Fibroblast of skin of back (primary cell): Measurements from ENCODE around the gene PLPP3. TPM values are rescaled to one million over a fixed set of nuclear protein-coding genes. Genes with fewer than 3 reads are reported as not detected.
"Not testable (repeated sequence)": the region's sequence is repeated elsewhere in the genome, so short reads cannot be mapped to it uniquely, and the experiment has no call there.

Experiments
- DNase-seq: peaks from one replicate; pipeline ENCODE4 v3.0.0-alpha.2; 2013
- polyA plus RNA-seq, 2 experiments: library from polyadenylated mRNA; unstranded; fragments of 120-200 nt; gene quantifications; one replicate each; pipeline ENCODE4 v1.2.1, GENCODE V29; 2013; ENCODE audit not compliant: insufficient read length in 2 of 2

Gene PLPP3
- polyA plus RNA-seq (2013, experiment 1 of 2; ENCODE audit: insufficient read length) = 50.1 TPM
- polyA plus RNA-seq (2013, experiment 2 of 2; ENCODE audit: insufficient read length) = 18.7 TPM

GRCh38 chr1:56578963-56579875, at the start of gene PLPP3:
PLPP3 (minus strand) TSS chr1:56579563; CDS start chr1:56579016, 547 bp downstream.
- peak; percentile 92 for DNase-seq

DNA sequence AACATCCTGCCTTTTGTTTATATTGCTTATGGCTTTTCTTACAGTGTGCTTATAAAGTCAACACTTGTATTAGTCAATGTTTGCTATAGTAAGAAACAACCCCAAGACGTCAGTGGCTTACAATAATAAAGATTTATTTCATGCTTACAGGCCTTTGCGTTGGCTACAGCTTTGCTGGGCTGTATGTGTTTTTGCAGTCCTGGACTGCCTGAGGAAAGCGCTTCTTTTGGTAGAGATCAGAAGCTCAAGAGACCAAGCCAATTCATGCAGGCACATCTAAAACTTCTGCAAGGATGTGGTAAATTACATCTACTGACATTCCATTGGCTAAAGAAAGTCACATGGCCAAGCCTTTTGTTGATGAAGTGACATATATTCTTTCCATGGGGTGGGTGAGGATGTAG, 48.3 kb upstream of the PLPP3 start:
- DNase-seq = peak; percentile 69

GRCh38 chr1:56627019-56627635, 47.8 kb upstream of the PLPP3 start:
- DNase-seq = peak; percentile 37

DNA sequence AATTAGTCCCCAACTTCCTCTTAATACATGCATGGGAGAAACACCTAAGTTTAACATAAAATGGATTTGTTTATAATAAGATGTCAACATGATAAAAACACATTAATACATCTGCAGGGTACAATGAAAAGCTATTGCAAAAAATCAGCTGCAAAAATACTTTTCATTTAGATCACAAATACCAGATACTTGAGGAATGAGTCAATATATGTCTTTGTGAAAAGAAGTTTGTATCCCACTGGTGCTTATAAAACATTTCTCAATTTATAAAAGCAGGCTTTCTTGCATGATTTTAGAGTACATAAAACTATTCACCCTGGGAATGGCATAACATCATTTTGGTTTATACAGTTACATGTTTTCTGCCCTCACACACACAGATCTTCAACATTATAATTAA, 47.2 kb upstream of the PLPP3 start:
- peak; percentile 69 for DNase-seq

DNA sequence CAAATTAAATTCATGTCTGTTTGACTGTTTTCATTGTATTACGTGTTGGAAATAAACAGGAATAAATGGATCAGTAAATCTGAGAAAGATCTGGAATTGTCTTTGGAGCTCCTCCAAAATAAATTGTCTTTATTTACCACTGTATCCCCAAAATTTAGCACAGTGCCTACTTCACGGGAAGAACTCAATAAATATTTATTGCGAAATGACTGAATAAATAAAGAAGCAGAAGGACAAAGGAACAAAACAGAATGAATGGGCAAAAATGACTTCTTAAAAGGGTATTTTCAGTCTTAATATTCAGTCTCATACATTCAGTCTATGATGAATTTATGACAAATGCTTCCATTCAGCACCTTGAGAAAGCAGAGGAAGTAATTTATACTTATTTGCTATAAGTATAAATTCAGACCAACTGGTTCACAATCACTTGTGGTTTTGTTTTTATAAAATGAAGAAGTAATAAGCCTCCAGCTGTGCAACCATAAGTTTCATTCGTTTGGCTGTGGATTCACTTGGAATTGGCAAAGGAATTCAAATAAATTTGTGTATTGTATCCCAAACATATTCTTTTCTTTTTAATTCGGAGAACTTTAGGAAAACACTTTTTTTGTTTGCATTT, 46.6 kb upstream of the PLPP3 start:
- DNase-seq = peak; percentile 16

- peak; percentile 43 for DNase-seq
These were observed 37.8 kb upstream of the PLPP3 start for GRCh38 chr1:56617141-56617540.

GRCh38 chr1:56610770-56611169, 31.4 kb upstream of the PLPP3 start:
- DNase-seq = not testable (repeated sequence)

GRCh38 chr1:56610097-56610496, 30.7 kb upstream of the PLPP3 start:
- not testable (repeated sequence) for DNase-seq

DNA sequence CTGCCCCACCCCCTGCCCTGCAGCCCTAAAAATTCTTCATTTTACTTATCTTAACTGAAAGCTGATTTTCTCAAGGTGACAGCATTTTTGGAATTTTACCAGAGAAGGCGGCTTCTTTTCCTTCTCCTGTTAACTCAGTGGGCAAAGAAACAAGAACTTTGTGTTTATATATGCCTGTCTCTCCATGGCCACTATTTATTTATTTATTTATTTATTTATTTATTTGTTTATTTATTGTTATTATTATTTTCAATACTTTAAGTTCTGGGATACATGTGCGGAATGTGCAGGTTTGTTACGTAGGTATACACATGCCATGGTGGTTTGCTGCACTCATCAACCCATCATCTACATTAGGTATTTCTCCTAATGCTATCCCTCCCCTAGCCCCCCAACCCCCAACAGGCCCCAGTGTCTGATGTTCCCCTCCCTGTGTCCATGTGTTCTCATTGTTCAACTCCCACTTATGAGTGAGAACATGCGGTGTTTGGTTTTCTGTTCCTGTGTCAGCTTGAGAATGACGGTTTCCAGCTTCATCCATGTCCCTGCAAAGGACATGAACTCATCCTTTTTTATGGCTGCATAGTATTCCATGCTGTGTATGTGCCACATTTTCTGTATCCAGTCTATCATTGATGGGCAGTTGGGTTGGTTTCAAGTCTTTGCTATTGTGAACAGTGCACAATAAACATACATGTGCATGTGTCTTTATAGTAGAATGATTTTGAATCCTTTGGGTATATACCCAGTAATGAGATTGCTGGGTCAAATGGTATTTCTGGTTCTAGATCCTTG, 16.2 kb upstream of the PLPP3 start:
- DNase-seq = not testable (repeated sequence)

DNA sequence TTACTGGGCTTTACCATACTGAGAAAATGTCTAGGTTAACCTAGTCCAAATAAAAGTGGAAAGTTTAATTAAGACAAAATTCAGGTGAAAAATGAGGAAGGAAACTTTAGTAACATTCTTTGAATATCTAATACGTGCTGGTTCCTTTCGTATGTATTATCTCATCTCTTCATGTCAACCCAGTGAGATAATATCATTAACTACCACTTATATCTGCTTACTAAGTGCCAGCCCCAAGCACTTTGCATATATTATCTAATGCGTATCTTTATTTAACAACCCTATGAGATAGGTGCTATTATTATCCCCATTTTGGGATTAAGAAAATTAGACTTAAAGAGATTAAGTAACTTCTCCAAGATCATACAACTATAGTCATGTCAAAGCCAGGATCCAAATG, 12.5 kb upstream of the PLPP3 start:
- DNase-seq = no peak

DNA sequence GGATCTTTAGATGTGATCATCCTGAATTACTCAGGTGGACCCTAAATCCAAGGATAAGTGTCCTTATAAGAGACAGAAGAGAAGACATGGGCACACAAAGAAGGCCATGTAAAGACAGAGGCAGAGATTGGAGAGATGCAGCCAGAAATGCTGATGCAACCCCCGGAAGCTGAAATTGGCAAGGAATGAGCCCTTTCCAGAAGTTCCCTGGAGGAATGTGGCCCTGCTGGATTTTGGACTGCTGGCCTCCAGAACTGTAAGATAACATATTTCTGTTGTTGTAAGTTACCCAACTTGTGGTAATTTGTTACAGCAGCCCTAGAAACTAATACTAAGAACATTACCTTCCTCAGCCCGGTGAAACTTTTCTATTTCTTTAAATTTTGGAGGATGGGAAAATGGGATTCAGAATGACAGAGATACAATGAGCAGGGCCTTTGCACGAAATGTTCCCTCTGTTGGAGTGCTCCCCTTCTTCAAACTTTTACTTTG, 11.2 kb upstream of the PLPP3 start:
- peak; percentile 34 for DNase-seq

- DNase-seq = peak; percentile 36
These were observed 10.0 kb upstream of the PLPP3 start for GRCh38 chr1:56589369-56589768.

GRCh38 chr1:56586502-56586901, 7.1 kb upstream of the PLPP3 start:
- DNase-seq = no peak

DNA sequence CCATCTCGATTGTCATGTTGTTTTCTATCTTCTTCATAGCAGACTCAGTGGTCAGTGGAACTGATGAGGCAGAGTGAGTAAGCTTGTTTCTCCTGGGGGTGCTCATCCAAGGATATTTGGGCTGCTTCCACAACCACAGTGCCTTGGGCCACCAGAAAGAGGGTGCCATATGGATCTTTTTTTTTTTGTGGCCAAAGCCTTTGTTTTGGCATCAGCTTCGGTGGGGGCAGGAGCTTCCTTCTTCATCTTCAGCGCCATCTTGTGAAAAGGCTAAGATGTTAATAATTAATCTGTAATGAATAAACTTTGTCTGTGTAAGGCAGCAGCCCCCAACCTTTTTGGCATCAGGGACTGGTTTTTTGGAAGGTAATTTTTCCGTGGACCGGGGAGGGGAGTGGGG, 6.6 kb upstream of the PLPP3 start:
- no peak for DNase-seq

DNA sequence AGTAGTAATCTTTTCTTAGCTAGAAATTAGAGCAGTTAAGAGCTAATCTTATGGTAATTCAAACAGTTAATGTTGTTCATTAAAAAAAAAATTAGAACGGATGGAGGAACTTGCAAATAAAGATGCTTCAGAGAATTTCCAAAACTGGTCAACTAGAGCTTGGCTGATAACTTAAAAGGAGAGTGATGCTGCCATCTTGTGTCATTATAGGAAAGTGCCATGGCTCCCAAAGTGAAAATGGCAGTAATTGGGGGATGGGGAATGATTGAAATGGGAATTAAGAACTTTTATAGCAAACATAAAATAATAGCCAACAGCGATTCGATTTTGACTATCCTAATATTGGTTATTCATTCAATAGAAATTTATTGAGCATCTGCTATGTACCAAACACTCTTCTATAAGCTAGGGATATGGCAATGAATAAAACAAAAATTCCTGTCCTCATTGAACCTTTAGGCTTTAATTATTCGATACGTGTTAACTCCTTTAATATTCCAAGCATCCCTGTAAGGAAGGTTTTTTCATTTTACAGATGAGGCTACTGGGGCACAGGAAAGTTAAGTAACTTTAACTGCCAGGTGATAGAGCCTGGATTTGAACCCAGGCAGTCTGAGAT, 5.7 kb upstream of the PLPP3 start:
- peak; percentile 70 for DNase-seq

- DNase-seq = no peak
These were observed 4.7 kb upstream of the PLPP3 start for GRCh38 chr1:56583957-56584468.

- DNase-seq = no peak
These were observed 1.4 kb upstream of the PLPP3 start for GRCh38 chr1:56580771-56581170.

DNA sequence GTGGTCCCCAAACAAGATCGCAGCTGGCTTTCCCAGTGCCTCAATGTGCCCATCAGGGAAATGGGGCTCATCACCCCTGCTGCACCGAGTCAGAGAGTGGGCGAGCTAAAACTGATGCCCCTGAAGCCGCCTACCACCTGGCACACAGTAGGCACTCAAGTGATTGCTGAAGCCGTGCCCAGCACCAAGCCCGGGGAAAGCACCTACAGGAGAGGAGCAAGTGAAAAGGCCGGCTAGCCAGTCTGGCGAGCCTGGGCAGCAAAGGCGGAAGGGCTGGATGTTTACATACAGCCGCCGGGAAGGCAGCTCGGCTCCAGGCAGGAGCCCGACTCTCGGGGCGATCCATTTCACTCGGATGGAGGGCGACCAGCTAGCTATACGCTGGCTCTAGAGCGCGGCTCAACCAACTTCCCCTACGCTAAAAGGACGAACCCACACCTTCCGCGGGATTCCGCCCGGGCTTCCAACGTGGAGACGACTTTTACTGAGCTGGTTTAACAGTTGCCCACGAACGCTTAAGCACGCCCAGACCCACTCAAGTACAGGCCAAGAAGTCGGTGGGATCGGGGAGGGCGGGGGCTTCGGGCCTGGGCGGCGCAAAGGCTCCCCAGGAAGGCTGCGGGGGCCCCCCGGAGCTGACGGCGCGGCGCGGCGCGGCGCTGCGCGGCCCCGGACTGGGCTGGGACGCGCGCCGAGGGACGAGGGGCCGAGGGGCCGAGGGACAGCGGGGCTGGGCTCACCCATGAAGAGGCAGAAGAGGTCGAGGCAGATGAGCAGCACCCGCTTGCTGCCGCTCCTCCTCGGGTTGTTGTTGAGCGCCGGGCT, 1.0 kb downstream of the PLPP3 start:
- DNase-seq = peak; percentile 58

- DNase-seq = peak; percentile 27
These were observed 1.8 kb downstream of the PLPP3 start for GRCh38 chr1:56577406-56578137.

DNA sequence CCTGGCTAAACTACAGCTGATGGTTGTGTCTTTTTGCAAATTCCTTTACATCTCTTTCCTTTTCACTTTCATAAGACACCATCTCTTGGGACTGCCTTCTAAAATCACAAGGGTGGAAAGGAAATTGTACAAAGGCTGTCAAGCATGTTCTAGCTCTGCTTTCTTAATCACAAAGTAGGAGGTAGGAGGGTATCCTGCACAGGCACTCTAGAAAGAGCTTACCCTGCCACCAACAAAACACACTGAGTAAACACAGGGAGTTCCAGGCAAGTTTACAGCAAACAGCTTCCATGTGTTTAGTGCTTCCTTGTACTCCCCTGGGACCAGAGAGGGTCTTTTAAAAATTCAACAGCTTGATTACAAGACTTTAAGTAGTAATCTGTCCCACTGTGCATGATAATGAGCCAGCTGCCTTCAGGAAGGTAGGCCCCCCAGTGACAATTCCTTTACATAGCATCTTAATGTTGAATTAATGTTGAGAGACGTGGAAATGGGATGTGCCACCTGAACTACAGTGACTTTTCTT, 2.4 kb downstream of the PLPP3 start:
- DNase-seq = peak; percentile 49
